ENCODE data around the gene HLA-DOB.

The HLA-DOB gene

DNA sequence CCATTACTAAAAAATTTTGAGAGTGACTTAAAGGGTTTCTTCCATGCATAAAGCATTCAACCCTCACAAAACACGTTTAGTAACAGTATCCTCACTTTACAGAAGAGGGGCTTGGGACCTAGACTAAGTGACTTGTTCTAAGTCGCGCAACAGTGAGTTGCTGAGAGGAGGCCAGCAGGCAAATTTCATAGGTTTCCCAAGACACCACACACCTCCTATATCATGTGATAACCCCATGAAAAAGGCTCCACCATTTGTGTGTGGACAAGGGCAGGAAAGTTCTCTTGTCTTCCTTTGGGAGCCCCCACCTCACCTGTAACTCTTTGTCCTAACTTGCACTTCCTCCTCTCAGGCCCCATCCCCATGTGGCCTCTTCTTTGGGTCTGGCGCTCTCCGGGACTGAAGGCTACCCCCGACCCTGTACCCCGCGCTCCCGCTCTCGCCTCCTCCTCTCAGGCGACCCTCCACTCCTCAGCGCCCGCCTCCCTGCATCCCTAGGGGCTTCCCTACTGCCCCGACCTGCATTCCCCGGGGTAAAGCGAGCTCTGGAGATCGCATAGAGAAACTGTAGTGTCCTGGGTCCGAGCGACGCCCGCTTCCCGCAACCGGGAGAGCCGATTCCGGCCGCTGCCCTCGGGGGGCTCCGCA, 26.7 kb upstream of the HLA-DOB start:
- peak in 2 of 14 donors; percentile 39 to 43 for DNase-seq

DNA sequence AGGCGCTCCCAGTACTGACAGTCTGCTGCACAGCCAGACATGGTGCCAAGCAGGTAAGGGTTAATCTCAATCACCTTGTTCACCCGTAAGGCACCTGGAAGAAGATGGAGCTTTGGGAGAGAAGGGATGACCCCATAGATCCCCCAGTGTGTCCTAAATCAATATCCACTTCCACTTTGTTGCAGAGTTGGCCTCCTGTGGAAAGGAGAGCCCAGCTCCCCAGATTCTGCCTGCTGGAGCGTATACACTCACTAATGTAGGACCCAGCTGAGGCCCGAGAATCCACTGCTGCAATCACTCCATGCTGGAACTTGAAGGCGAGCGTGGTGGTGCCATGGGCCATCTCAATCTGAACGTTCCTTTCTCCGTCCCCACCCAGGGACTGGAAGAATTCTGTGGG, 25.9 kb upstream of the HLA-DOB start:
- no peak for DNase-seq

DNA sequence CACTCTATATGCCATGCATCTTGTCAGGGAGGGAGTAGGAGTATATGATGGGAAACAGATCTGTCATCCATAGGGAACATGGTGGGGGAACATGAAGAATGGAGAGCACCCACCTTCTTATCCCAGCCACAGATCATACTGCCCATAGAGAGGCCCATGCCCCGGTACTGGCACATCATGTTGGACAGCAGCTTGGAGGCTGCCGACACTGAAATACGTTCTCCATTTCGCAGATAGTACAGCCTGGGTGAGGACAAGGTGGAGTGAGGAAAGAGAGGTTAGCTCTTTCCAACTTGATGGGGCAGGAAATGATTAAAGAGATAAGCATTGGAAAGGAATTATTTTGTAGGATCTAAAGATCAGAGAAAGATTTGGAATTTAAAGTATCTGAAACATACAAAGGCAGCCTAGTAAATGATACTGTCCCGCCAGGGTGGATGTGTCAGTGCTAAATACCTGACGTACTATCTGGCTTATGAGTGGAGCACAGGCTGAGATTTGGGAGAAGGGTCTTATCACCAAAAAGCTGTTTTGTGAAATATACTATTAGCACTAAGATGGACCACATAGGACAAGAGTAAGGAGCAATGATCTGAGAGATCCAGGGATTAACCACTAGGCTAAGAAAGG, 25.3 kb upstream of the HLA-DOB start:
- no peak for DNase-seq

DNA sequence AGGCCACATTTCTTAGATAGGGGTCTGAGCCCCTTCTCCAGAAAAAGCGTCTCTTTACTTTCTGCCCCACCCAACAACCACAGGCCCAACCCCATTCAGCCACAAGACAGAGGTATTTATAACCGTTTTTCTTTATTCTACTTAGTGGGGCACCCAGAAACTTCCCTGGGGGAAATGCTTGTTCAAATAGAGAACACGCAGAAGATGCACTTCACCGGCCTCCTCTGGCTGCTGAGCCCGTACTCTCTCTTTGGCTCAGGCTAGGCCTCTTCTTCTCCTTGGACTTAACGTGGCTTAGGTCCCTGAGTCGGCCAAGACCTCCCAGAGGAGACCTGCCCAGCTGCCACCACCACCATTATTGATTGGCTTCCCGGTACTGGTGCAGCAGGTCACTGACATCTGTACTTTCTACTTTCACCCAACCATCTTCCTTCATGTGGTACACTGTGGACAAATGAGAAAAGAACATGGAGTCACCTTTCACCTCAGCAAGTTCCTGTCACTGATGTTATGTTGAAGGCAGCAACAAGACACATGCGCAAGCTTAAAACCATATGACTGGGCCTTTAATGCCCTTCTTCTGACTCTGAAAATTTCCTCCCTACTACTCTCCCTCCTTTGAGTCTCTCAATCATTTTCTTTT, 23.9 kb upstream of the HLA-DOB start:
- DNase-seq: no peak

DNA sequence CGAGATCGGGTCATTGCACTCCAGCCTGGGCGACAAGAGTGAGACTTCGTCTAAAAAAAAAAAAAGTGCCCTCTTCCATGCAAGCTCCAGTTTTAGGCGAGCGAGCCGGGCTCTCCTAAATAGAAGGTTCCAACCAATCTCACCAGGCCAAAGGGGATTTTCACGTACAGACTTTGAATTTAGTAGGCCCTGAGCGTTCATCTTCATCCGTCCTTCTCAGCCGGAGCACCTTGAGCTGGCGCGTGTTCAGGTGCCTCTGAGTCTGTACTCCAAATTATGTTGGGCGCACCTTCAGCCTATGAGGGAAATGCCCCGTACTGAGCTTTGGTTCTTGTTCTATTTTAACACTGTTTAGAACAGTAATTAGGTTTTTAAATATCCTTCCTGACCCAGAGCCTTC, 22.6 kb upstream of the HLA-DOB start:
- no peak for DNase-seq

- peak; percentile 45 to 96 (median 90) for DNase-seq
Measured at GRCh38 chr6:32838114-32838958, 21.5 kb upstream of the HLA-DOB start, which contains the start of gene TAP2. Gene TAP2, minus strand, starts transcription at chr6:32838739. Its CDS starts 506 bp downstream, at chr6:32838233.

DNA sequence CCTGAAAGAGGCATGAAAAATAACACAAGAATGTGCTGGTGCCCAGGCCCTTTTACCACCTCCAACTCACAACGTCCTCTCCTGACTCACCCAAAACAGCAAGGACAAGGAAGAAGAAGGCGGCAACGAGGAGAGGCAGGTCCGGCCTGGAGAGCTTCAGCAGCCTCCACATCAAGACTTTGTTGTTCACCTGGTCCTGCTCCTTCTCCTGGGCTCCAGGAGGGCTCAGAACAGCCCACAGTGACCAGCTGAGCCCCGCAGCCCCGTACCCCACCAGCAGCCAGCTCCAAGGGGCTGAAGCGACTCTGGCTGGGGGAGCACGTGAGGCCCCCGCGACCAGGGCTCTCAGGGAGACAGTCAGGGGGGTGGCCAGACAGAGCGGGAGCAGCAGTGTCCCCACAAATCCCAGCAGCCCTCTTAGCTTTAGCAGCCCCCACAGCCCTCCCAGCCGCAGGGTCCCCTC, 20.9 kb upstream of the HLA-DOB start:
- DNase-seq: peak in 2 of 14 donors; percentile 18 to 43

DNA sequence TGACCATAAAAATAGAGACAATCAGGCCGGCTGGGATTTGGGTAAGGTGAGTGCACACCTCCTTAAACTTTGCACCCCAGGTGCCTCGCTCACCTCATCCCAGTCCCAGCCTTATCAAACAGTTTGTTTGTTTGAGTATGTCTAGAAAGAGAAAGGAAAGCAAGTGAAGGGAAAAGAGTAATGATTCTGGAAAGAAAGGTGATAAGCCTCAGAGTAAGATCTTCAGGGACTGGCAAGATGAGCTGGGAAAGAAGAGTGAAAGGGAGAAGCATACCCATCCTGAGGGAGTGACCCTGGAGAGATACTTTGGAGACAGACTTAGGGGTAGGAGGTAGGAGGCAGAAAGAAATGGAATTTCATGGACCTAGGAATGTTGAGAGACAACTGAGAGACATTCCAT, 20.1 kb upstream of the HLA-DOB start:
- no peak for DNase-seq

DNA sequence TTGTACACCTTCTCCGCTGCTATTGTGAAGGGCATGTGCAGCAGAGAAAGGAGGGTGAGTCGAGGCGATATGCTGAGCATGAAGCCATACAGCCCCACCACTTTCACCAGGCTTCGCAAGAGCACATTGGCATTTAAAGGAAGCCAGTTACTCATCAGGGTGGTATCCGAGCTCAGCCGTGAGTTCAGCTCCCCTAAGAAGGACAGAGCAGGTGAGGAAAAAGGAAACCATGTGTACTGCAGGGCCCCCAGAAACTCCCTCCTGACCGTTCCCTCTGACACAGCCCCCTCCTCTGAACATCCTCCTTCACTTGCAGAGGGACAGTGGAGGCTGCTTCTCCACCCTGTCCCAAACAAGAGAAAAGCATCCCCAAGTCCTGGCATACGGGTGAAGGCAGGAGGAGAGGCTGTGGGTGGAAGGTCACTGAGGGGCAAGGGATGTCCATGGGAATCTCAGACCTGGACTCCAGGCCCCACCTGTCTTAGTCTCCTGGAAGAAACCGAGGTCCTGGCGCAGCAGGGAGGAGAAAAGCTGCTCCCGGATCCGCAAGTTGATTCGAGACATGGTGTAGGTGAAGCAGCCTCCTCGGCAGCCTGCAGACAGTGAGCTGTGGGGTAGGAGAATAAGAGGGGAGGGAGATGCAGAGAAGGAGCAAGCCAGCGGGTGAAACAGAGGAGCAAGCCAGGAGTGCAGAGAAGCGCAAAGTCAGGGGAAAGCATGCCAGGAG, 18.5 kb upstream of the HLA-DOB start:
- DNase-seq: no peak

- no peak for DNase-seq
Measured at GRCh38 chr6:32833664-32834063, 16.9 kb upstream of the HLA-DOB start.

DNA sequence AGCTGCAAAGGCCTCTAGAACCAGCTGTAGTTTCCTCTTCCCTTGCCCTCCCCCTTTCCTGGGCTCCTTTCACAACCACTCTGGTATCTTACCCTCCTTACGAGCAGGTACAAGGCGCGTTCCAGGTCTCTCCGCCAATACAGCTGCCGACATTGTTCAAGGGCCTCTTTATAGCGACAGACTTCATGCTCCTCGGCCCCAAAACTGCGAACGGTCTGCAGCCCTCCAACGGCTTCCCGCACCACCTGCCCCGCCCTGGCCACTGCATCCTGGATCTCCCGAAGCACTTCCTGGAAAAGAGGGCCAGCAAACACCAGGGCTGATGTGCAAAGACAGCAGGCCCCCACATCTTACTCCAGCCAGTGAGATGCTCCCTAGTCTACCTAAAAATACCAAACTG, 15.7 kb upstream of the HLA-DOB start:
- DNase-seq: no peak

GRCh38 chr6:32830936-32831335, 14.1 kb upstream of the HLA-DOB start:
- no peak for DNase-seq

DNA sequence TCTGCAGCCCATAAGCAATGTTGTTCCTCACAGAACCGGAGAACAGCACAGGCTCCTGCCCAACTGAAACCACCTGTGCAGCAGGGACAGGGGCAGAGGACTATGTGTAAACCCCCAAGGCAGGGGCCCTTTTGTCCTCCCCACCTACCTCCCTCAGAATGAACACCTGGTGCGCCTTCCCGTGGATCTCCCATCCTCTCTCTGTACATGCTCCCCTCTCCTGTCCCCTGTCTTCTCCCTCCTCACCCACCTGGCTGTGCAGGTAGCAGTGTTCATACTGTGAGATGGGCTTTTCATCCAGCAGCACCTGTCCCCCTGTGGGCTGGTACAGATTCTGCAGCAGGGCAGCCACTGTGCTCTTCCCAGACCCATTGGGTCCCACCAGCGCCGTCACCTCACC, 13.2 kb upstream of the HLA-DOB start:
- DNase-seq: no peak

DNA sequence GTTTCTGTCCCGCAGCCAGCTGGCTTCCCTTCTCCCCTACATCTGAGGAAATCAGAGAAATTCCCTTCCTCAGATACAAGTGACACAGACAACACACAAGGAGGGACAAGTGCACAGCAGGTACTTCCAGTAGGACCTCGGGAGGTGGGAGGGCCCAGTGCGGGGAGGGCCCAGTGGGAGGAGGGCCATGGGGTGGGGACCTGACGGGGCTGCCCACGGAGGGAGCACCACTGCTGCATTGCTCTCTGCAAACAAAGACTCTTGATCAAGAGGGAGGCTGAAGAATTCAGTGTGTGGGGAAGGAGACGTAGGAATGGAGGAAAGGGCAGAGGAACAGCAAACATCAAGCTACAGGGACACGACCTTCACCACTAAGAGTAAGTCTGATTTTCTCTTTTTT, 12.7 kb upstream of the HLA-DOB start:
- no peak for DNase-seq

DNA sequence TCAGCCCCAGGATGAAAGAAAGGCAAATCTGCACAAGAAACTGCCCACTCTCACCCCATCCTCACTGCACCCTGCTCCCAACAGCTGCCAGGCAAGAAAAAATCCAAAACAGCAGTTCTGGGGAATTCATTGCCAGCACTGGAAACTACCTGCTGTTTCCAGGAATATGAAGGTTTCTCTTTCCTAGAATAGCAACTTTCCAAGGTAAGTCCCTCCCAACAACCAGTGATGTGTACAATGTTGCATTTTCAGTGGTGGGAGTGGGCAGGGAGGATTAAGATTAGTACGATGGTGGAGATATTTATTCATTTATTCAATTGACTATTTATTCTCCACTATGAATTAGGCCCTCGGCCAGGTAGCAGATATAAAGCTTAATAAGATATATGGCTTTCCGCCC, 10.2 kb upstream of the HLA-DOB start:
- DNase-seq: no peak

DNA sequence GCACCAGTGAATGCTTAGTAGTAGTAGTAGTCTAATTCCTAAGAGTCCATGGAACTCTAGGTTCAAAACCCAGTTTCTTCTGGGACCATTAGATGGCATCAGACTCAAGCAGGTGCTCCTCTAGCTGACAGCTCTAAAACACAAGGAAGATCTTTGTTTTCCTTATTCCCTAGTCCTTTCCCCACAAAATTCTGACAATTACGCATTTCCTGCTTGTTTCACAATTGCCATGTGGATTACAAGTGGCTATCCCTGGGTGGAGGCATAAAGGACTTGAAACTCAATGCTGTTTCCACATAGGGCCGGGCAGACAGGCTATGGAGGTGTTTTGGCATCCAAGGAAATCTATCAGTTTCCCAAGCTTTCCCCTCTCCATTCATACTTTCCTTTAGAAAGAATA, 9.2 kb upstream of the HLA-DOB start:
- peak in 1 of 14 donors; percentile 1 for DNase-seq

DNA sequence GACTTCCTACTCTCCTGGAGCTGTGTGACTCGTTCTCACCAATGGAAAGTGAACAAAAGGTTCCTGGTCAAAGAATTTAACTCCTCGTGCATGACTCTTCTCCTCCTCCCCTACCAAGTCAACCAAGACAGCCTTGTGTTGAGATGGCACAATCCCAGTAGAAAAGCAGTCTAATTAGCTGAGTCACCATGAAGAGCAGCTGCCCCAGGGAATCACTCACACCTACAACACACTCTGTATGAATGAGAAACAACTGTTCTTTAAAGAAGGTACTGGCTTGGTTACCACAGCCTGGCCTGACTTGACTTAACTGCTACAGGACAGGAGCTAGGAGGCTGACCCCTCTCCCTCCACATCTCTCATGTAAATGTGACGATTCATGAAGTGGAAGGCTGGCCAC, 2.9 kb upstream of the HLA-DOB start:
- DNase-seq: no peak

- DNase-seq: no peak
Measured at GRCh38 chr6:32818867-32819266, 2.1 kb upstream of the HLA-DOB start.

- no peak for DNase-seq
Measured at GRCh38 chr6:32815996-32816395, 806 bp downstream of the HLA-DOB start.

- no peak for DNase-seq
Measured at GRCh38 chr6:32815115-32815514, 1.7 kb downstream of the HLA-DOB start.

DNA sequence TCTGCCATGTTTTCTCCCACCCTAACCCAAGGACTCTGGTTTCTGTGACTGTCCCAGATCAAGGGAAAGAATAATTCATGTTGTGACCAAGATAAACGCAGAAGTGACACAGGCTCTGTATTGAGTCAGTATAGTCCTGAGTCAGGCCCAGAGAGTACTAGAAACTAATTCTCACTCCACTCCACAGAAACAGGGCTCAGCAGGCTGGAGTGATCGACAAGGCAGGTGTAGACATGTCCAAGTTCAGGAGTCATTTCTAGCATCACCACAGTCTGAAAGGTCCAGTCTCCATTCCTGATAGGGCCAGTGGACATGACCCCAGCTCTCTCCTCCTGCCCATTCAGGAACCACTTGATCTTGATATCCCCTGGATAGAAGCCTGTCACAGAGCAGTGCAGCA, 2.7 kb downstream of the HLA-DOB start:
- DNase-seq: no peak

GRCh38 chr6:32809171-32809570, 7.6 kb downstream of the HLA-DOB start:
- DNase-seq: no peak

Measured in C1 segment of cervical spinal cord (tissue), 14 donors.